ENCODE measurements around the gene REG4.
A peak's percentile ranks its signal among the peaks of the same experiment; 100 is the strongest.
"Not testable (repeated sequence)": the region's sequence is repeated elsewhere in the genome, so short reads cannot be mapped to it uniquely, and the experiment has no call there.

REG4 gene

GRCh38 chr1:119787776-119788175 is 23.5 kb downstream of the REG4 start:
- DNase-seq (ENCODE audit: low read depth): peak; percentile 76
- no peak overlapping the region for H3K4me3 ChIP-seq (ENCODE audit: low read depth, low read length)
- no peak for TF ChIP-seq MAX (IDR thresholded peaks at IDR 0.05; ENCODE audit: low read depth, low read length)
- no peak for TF ChIP-seq MYC (IDR thresholded peaks at IDR 0.05; ENCODE audit: low read depth, low read length)
- TF ChIP-seq POLR2A (IDR thresholded peaks at IDR 0.05; ENCODE audit: extremely low read depth, insufficient read length): no peak
- no peak for TF ChIP-seq CTCF (IDR thresholded peaks at IDR 0.05; ENCODE audit: low read depth, low read length)

GRCh38 chr1:119786473-119787050 is 24.7 kb downstream of the REG4 start:
- peak; percentile 40 for DNase-seq (ENCODE audit: low read depth)
- not testable (repeated sequence) for H3K4me3 ChIP-seq (ENCODE audit: low read depth, low read length)

- not testable (repeated sequence) for H3K4me3 ChIP-seq (ENCODE audit: low read depth, low read length); DNase-seq (ENCODE audit: low read depth)
These were observed 25.2 kb downstream of the REG4 start for GRCh38 chr1:119786046-119786445.

- TF ChIP-seq POLR2A (IDR thresholded peaks at IDR 0.05; ENCODE audit: extremely low read depth, insufficient read length) (no peak), MAX (IDR thresholded peaks at IDR 0.05; ENCODE audit: low read depth, low read length) (no peak), MYC (IDR thresholded peaks at IDR 0.05; ENCODE audit: low read depth, low read length) (no peak), CTCF (IDR thresholded peaks at IDR 0.05; ENCODE audit: low read depth, low read length) (no peak)
- peak; percentile 89 for DNase-seq (ENCODE audit: low read depth)
- H3K4me3 ChIP-seq (ENCODE audit: low read depth, low read length): no peak overlapping the region
These were observed 27.0 kb downstream of the REG4 start for GRCh38 chr1:119784191-119784781.

GRCh38 chr1:119783354-119784185 is 27.7 kb downstream of the REG4 start:
- peak; percentile 76 for DNase-seq (ENCODE audit: low read depth)
- no peak for TF ChIP-seq CTCF (IDR thresholded peaks at IDR 0.05; ENCODE audit: low read depth, low read length)
- TF ChIP-seq MAX (IDR thresholded peaks at IDR 0.05; ENCODE audit: low read depth, low read length): peak; percentile 44
- H3K4me3 ChIP-seq (ENCODE audit: low read depth, low read length): no peak overlapping the region

- TF ChIP-seq MYC (IDR thresholded peaks at IDR 0.05; ENCODE audit: low read depth, low read length): no peak
- TF ChIP-seq MAX (IDR thresholded peaks at IDR 0.05; ENCODE audit: low read depth, low read length): no peak
- no peak for TF ChIP-seq CTCF (IDR thresholded peaks at IDR 0.05; ENCODE audit: low read depth, low read length)
- no peak for TF ChIP-seq POLR2A (IDR thresholded peaks at IDR 0.05; ENCODE audit: extremely low read depth, insufficient read length)
These were observed 28.5 kb downstream of the REG4 start for GRCh38 chr1:119782631-119783325.

More at GRCh38 chr1:119782631-119783325, 28.5 kb downstream of the REG4 start:
- peak; percentile 12 for DNase-seq (ENCODE audit: low read depth)
- no peak overlapping the region for H3K4me3 ChIP-seq (ENCODE audit: low read depth, low read length)

Data from NB4 (cell line).